ENCODE data around the gene JUND.

Gene JUND

DNA sequence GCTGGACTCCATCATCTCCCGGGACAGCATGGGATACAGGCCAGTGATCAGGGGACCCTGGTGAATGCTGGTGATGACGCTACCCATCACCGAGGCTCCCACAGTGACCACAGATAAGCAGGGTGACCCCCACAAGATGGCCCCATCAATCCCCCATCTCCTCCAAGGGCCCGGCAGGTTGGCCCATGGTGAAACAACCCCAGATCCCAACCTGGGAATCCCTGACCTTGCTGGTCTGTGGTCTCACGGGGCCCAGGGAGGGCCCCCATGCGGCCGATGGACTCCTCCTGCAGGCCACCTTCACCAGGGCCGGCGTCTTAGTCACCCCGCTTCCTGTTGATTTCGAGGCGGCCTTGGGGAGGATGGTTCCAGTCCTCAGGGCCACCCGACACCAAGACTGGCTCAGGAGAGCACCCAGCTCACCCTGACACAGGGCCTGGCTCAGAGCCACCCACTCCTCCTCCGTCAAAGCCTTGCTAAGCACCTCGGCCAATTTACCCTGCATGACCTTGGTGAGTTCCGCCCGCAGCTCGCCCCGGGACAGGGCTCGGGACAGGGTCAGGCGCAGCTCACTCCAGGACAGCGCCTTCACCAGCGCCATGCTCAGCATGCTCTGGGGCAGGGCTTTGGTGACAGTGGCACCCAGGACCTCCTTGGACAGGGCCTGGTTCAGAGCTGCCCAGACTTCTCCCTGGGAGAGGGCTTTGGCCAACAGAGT lies 17.1 kb downstream of the JUND start:
- TF ChIP-seq, protein P1, sequence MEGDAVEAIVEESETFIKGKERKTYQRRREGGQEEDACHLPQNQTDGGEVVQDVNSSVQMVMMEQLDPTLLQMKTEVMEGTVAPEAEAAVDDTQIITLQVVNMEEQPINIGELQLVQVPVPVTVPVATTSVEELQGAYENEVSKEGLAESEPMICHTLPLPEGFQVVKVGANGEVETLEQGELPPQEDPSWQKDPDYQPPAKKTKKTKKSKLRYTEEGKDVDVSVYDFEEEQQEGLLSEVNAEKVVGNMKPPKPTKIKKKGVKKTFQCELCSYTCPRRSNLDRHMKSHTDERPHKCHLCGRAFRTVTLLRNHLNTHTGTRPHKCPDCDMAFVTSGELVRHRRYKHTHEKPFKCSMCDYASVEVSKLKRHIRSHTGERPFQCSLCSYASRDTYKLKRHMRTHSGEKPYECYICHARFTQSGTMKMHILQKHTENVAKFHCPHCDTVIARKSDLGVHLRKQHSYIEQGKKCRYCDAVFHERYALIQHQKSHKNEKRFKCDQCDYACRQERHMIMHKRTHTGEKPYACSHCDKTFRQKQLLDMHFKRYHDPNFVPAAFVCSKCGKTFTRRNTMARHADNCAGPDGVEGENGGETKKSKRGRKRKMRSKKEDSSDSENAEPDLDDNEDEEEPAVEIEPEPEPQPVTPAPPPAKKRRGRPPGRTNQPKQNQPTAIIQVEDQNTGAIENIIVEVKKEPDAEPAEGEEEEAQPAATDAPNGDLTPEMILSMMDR (IDR thresholded peaks at IDR 0.05; ENCODE audit: borderline replicate concordance, control extremely low read depth, extremely low read depth, insufficient read depth, missing control alignments): no peak
- in situ Hi-C loops (cut with MboI; ENCODE audit: low sequenced_read_pairs, unreplicated experiment): no loop called here
- DNase-seq (ENCODE audit: low spot score): no peak

DNA sequence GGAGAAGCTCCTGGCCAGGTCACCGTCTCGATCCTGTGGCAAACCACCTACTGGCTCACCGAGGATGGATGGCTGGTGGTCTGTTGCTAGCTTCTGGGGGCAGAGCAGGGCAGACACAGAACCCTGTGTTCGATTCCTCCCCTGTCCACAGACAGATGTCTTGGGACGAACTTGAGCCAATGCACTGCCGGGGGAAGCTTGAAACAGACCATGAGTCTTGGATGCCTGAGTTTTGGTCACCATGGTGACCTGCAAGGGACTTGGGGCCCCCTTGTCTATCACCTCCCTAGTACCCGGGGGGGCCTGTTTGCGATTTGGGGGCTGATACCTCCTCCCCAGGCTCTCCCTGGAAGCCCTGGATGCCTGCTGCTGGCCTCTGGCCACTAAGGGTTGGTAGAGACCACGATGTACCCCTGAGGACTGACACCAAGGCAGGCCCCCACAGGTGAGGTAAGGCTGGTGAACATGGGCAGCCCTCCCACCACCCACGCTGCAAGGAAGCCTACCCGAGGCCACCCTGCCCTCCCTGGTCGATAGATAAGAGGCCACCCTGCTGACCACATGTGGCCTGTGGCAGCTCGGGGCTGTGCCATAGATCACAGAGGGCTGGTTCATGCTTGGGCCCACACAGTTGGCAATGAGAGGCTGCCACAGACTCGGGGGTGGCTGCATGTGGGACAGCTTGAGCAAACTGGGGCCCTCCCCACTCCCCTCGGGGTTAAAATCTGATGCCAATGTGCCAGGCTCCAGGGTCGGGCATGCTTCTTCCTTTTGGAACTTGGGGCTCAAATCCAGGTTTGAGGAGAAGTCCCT lies 17.9 kb downstream of the JUND start:
- TF ChIP-seq, protein P1 (IDR thresholded peaks at IDR 0.05; ENCODE audit: borderline replicate concordance, control extremely low read depth, extremely low read depth, insufficient read depth, missing control alignments): no peak
- DNase-seq (ENCODE audit: low spot score): no peak
- in situ Hi-C loops (cut with MboI; ENCODE audit: low sequenced_read_pairs, unreplicated experiment): no loop called here

DNA sequence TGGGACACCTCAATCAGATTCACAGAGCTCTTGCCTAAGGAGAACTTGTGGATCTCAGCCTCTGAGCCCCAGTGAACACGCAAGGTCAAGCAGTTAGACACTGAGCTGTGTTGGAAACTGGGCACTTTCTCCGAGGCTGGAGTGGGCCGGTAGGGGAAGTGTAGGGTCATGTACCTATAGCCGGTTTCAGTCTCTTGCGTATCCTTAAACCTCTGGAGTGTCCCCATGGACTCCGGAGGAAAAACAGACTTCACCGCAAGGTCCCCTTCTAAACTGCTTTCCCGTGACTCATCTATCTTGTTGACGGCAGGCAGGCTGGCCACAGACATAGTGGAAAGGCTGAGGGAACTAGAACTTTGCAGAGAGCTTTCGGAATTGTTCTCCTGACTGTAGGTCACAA lies 18.5 kb downstream of the JUND start:
- TF ChIP-seq, protein P1 (IDR thresholded peaks at IDR 0.05; ENCODE audit: borderline replicate concordance, control extremely low read depth, extremely low read depth, insufficient read depth, missing control alignments): no peak
- in situ Hi-C loops (cut with MboI; ENCODE audit: low sequenced_read_pairs, unreplicated experiment): no loop called here
- no peak for DNase-seq (ENCODE audit: low spot score)

DNA sequence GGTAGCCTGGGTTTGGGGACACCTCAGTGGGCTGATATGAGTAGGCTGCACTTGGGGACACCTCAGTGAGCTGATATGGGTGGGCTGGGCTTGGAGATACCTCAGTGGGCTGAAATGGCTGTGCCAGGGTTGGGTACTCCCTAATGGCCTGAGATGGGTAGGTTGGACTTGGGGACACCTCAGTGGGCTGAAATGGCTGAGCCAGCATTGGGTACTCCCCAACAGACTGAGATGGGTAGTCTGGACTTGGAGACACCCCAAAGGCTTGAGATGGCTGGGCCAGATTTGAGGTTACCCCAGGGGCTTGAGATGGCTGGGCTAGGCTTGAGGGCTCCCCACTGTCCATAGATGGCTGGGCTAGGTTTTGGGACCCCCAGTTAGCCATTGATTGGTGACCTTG lies 19.3 kb downstream of the JUND start:
- in situ Hi-C loops (cut with MboI; ENCODE audit: low sequenced_read_pairs, unreplicated experiment): no loop called here
- DNase-seq (ENCODE audit: low spot score): no peak
- TF ChIP-seq, protein P1 (IDR thresholded peaks at IDR 0.05; ENCODE audit: borderline replicate concordance, control extremely low read depth, extremely low read depth, insufficient read depth, missing control alignments): no peak

DNA sequence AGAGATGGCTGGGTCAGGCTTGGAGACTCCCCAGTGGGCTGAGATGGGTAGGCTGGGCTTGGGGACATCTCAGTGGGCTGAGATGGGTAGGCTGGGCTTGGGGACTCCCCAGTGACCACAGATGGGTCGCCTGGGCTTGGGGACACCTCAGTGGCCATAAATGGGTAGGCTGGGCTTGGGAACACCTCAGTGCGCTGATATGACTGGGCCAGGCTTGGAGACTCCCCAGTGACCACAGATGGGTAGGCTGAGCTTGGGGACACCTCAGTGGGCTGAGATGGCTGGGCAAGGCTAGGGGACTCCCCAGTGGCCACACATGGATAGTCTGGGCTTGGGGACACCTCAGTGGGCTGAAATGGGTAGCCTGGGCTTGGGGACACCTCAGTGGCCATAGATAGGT lies 19.9 kb downstream of the JUND start:
- DNase-seq (ENCODE audit: low spot score): no peak
- TF ChIP-seq, protein P1 (IDR thresholded peaks at IDR 0.05; ENCODE audit: borderline replicate concordance, control extremely low read depth, extremely low read depth, insufficient read depth, missing control alignments): no peak
- in situ Hi-C loops (cut with MboI; ENCODE audit: low sequenced_read_pairs, unreplicated experiment): no loop called here

DNA sequence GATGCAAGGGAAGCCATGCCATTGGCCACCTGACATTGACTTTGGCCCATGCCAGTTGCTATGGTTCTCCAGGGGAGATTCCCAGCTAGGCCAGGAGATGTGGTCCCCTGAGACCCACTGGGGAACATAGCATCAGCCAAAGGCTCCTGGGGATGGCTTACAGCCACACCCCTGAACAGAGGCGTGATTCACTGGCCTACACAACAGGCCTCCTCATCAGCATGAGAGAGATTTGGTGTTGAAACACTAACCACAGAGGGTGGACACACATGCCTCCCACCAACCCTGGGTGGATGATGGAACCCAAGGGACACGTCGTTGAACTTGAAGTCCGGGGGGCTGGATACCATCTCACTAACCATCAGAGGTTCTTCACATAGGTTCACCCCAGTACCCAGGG lies 21.5 kb downstream of the JUND start:
- TF ChIP-seq, protein P1 (IDR thresholded peaks at IDR 0.05; ENCODE audit: borderline replicate concordance, control extremely low read depth, extremely low read depth, insufficient read depth, missing control alignments): no peak
- no peak for DNase-seq (ENCODE audit: low spot score)
- in situ Hi-C loops (cut with MboI; ENCODE audit: low sequenced_read_pairs, unreplicated experiment): no loop called here
